Hepatocyte (in vitro differentiated cells): ENCODE data around the gene MACROD2. TPM values are rescaled to one million over a fixed set of nuclear protein-coding genes. Genes with fewer than 3 reads are reported as not detected.

Source experiments
- DNase-seq: peaks from one replicate; pipeline ENCODE4 v3.0.0-alpha.2; 2016; ENCODE audit warnings: low spot score
- H2AFZ ChIP-seq: fragments of 200-600 bp; sonication (generic); 2 replicates; pipeline ENCODE4 v1.6.0; 2016; ENCODE audit warnings: antibody characterized with exemption, mild to moderate bottlenecking
- H3K27ac ChIP-seq: fragments of 200-600 bp; sonication (generic); 2 replicates; pipeline ENCODE4 v1.5.1; 2016; ENCODE audit warnings: mild to moderate bottlenecking
- H3K27me3 ChIP-seq: fragments of 200-600 bp; sonication (generic); 2 replicates; pipeline ENCODE4 v1.6.1; 2016
- H3K36me3 ChIP-seq: fragments of 200-600 bp; sonication (generic); replicated peaks from 2 replicates; pipeline ENCODE4 v1.5.1; 2016; ENCODE audit warnings: low read depth; ENCODE audit not compliant: insufficient read depth
- H3K4me1 ChIP-seq: fragments of 200-600 bp; sonication (generic); 2 replicates; pipeline ENCODE4 v1.5.1; 2016; ENCODE audit warnings: mild to moderate bottlenecking, moderate library complexity; ENCODE audit not compliant: insufficient read depth
- H3K4me2 ChIP-seq: fragments of 200-600 bp; sonication (generic); 2 replicates; pipeline ENCODE4 v1.6.0; 2016
- H3K4me3 ChIP-seq: fragments of 200-600 bp; sonication (generic); 2 replicates; pipeline ENCODE4 v1.5.1; 2016; ENCODE audit warnings: mild to moderate bottlenecking
- H3K79me2 ChIP-seq: fragments of 200-600 bp; sonication (generic); 2 replicates; pipeline ENCODE4 v1.6.0; 2017; ENCODE audit warnings: mild to moderate bottlenecking
- H3K9me2 ChIP-seq: fragments of 200-600 bp; sonication (generic); replicated peaks from 2 replicates; pipeline ENCODE4 v1.6.0; 2017; ENCODE audit warnings: mild to moderate bottlenecking; ENCODE audit not compliant: insufficient read depth
- H3K9me3 ChIP-seq: fragments of 200-600 bp; sonication (generic); 2 replicates; pipeline ENCODE4 v1.5.1; 2016; ENCODE audit warnings: low read depth, mild to moderate bottlenecking
- H4K20me1 ChIP-seq: fragments of 200-600 bp; sonication (generic); 2 replicates; pipeline ENCODE4 v1.6.0; 2016; ENCODE audit warnings: mild to moderate bottlenecking; ENCODE audit not compliant: insufficient read depth, poor library complexity, severe bottlenecking
- CTCF ChIP-seq: fragments of 200-600 bp; sonication (generic); IDR thresholded peaks from 2 replicates; pipeline ENCODE4 v1.5.1; 2016; ENCODE audit warnings: antibody characterized with exemption, mild to moderate bottlenecking; ENCODE audit not compliant: poor library complexity
- EZH2 ChIP-seq: fragments of 200-600 bp; sonication (generic); IDR thresholded peaks from 2 replicates; pipeline ENCODE4 v1.6.1; 2016; ENCODE audit warnings: antibody characterized with exemption, mild to moderate bottlenecking, borderline replicate concordance
- EZH2phosphoT487 ChIP-seq: fragments of 200-600 bp; sonication (generic); IDR thresholded peaks from one replicate; pipeline ENCODE4 v1.6.1; 2018; ENCODE audit warnings: antibody characterized with exemption, mild to moderate bottlenecking, low read depth, moderate library complexity; ENCODE audit not compliant: unreplicated experiment, severe bottlenecking
- WGBS: methylation state at CpG from one replicate; pipeline ENCODE4 v1.1.6; 2016; ENCODE audit warnings: low lambda C conversion rate; ENCODE audit errors: missing lambda C conversion rate; 5-methylcytosine and 5-hydroxymethylcytosine counted together
- polyA plus RNA-seq: library from polyadenylated mRNA; unstranded; fragments of >200 nt; fragmentation: Nextera tagmentation; extraction: Ambion mirVana; gene quantifications from 2 replicates; pipeline ENCODE4 v1.2.1, GENCODE V29; 2016
- total RNA-seq: library from RNA; depleted of rRNA; stranded (reverse); fragments of >200 nt; gene quantifications from 2 replicates; pipeline ENCODE4 v1.2.3, GENCODE V29; 2014

MACROD2 gene
- total and polyA plus RNA-seq, 2 experiments from 2014 or later, result 2.4 to 3.1 TPM

GRCh38 chr20:14207591-14207990, 212.3 kb downstream of the MACROD2 start:
- no peaks in the 10 kb centered on the region for H3K27me3 ChIP-seq
- H3K27ac ChIP-seq, result no peak overlapping the region
- H3K36me3 ChIP-seq, result no peaks in the 10 kb centered on the region
- TF ChIP-seq EZH2phosphoT487 (no peak), EZH2 (no peak), CTCF (no peak)
- H3K9me3 ChIP-seq, result no peaks in the 10 kb centered on the region
- H4K20me1 ChIP-seq, result no peaks in the 10 kb centered on the region
- WGBS, result 46% methylated on average over 4 of the region's 4 CpGs
- no peak overlapping the region for H3K4me3 ChIP-seq
- H3K9me2 ChIP-seq, result no peaks in the 10 kb centered on the region
- no peak overlapping the region for H2AFZ ChIP-seq
- H3K79me2 ChIP-seq, result no peaks in the 10 kb centered on the region
- H3K4me2 ChIP-seq, result no peak overlapping the region
- H3K4me1 ChIP-seq, result no peaks in the 10 kb centered on the region
- DNase-seq, result no peak

GRCh38 chr20:14208956-14209355, 213.6 kb downstream of the MACROD2 start:
- WGBS, result 74% methylated on average over 1 of the region's 1 CpG
- no peaks in the 10 kb centered on the region for H3K27me3 ChIP-seq
- no peak overlapping the region for H2AFZ ChIP-seq
- H3K4me1 ChIP-seq, result no peaks in the 10 kb centered on the region
- no peaks in the 10 kb centered on the region for H4K20me1 ChIP-seq
- H3K27ac ChIP-seq, result no peak overlapping the region
- H3K9me3 ChIP-seq, result no peaks in the 10 kb centered on the region
- H3K79me2 ChIP-seq, result no peaks in the 10 kb centered on the region
- H3K4me2 ChIP-seq, result no peak overlapping the region
- no peak overlapping the region for H3K4me3 ChIP-seq
- DNase-seq, result no peak
- no peak for TF ChIP-seq EZH2
- TF ChIP-seq CTCF, result no peak
- no peak for TF ChIP-seq EZH2phosphoT487
- no peaks in the 10 kb centered on the region for H3K36me3 ChIP-seq
- H3K9me2 ChIP-seq, result no peaks in the 10 kb centered on the region

GRCh38 chr20:14210146-14210545, 214.8 kb downstream of the MACROD2 start:
- H3K27ac ChIP-seq, result no peak overlapping the region

More at GRCh38 chr20:14210146-14210545, 214.8 kb downstream of the MACROD2 start:
- Histone ChIP-seq H3K9me2 (no peaks in the 10 kb centered on the region), H3K79me2 (no peaks in the 10 kb centered on the region), H3K36me3 (no peaks in the 10 kb centered on the region), H3K9me3 (no peaks in the 10 kb centered on the region), H3K4me2 (no peak overlapping the region), H4K20me1 (no peaks in the 10 kb centered on the region), H2AFZ (no peak overlapping the region), H3K4me3 (no peak overlapping the region), H3K4me1 (no peaks in the 10 kb centered on the region), H3K27me3 (no peaks in the 10 kb centered on the region)
- DNase-seq, result no peak
- 53% methylated on average over 1 of the region's 1 CpG for WGBS
- TF ChIP-seq EZH2 (no peak), EZH2phosphoT487 (no peak), CTCF (no peak)
